Ectodermal cell (in vitro differentiated cells): ENCODE data around the gene PDLIM7.

Source experiments
- H3K27ac ChIP-seq: 2 replicates; pipeline ENCODE4 v1.7.0; 2013; ENCODE audit warnings: mild to moderate bottlenecking, low read depth, low read length; ENCODE audit not compliant: insufficient read depth, poor library complexity, severe bottlenecking
- H3K27me3 ChIP-seq: 2 replicates; pipeline ENCODE4 v1.7.0; 2013; ENCODE audit warnings: mild to moderate bottlenecking, low read length; ENCODE audit not compliant: insufficient read depth, control insufficient read depth, poor library complexity, severe bottlenecking
- H3K36me3 ChIP-seq: one replicate; pipeline ENCODE4 v1.7.0; 2013; ENCODE audit warnings: low read length; ENCODE audit not compliant: control insufficient read depth, insufficient read depth
- H3K4me1 ChIP-seq: one replicate; pipeline ENCODE4 v1.7.0; 2013; ENCODE audit warnings: low read length; ENCODE audit not compliant: control insufficient read depth, insufficient read depth
- H3K4me3 ChIP-seq: 2 replicates; pipeline ENCODE4 v1.7.0; 2013; ENCODE audit warnings: low read depth, low read length, control low read depth; ENCODE audit not compliant: insufficient read depth
- H3K9me3 ChIP-seq: 2 replicates; pipeline ENCODE4 v1.7.0; 2013; ENCODE audit warnings: mild to moderate bottlenecking, low read length, moderate library complexity; ENCODE audit not compliant: control insufficient read depth
- WGBS, 2 experiments: methylation state at CpG; one replicate each; pipeline ENCODE4 v1.1.7; 2013; ENCODE audit warnings: missing lambda C conversion rate in 2 of 2; 5-methylcytosine and 5-hydroxymethylcytosine counted together

PDLIM7 gene

DNA sequence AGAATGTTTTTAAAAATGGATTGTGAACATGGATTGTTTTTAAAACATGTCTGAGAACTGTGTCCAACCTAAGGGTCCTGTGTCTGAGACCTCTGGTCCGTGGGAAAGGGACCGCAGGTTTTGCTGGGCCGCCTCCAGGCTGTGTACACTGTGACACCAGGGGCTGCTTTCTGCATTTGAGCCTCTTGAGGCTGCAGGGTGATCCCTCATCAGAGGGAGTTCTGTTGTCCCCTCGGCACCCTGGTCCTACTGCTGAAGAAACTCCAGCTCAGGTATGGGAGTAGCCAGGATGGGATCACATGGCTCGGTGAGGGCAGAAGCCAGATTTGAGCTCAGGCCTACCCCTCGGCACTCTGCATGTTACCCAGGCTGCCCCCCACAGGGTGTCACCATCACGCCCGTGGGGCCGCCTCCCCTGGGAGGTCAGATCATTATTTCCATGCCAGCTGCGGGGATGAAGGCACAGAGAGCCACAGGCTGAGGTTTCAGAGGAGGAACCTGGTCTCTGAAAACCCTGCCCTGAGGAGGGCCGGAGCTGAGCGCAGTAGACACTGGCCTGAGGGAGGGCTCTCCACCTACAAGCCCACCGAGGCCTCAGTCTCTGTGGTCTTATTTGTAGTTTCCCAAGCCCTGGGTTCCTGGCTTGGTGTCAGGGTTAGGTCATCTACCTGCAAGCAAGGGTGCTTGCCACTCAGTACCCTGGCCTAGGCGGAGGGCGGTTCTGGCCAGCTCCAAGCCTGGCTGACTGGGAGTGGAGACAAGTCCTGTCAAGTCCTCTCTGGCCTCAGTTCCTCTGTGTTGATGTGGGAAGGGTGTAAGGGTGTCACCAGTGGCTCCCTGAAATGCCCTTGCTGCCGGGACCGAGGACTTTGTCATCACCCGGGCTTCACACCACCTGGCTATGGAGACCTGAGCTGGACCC, 48.0 kb downstream of the PDLIM7 start:
- Histone ChIP-seq H3K9me3 (no peaks in the 10 kb centered on the region), H3K4me3 (no peak overlapping the region), H3K4me1 (peaks cover 24% of the 10 kb centered on the region), H3K27ac (no peak overlapping the region), H3K36me3 (no peaks in the 10 kb centered on the region), H3K27me3 (no peaks in the 10 kb centered on the region)
- 91 to 92% methylated on average over 18 of the region's 18 CpGs for whole genome bisulfite sequencing, 2 experiments

DNA sequence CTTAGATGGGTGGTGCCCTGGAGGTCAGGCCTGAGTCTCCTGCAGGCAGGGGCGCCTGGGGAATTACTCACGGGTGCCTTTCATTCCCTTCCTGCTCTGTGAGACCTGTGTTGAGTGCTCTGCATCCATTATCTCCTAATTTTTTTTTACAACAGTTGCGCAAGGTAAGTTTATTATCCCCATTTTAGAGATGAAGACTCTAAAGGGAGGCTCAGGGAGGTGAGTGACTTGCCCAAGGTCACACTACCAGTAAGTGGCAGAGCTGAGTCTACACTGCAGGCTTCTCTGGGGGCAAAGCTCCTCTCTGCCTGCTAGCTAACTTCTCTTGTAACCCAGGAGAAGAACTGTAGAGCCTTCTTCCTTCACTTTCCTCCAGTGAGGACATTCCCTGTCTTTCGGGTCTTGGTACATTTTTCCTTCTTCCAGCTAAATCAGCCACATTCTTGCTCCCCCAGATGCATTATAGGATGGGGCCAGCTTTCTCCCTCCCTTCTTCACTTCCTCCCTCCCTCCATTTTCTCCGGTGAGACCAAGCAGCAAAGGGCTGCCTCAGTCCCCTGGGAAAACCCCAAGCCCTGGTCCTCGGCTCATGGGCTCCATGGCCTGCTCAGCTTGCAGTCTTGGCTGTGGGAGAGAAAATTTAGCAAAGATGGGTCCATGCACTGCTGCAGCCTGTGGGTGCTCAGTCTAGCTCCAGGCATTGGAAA, 49.0 kb downstream of the PDLIM7 start:
- peaks cover 24% of the 10 kb centered on the region for H3K4me1 ChIP-seq
- H3K9me3 ChIP-seq, result no peaks in the 10 kb centered on the region
- peak overlapping the region; percentile 87 for H3K27ac ChIP-seq
- 90% methylated on average over 6 of the region's 6 CpGs for WGBS, 2 experiments
- H3K36me3 ChIP-seq, result no peaks in the 10 kb centered on the region
- H3K27me3 ChIP-seq, result no peaks in the 10 kb centered on the region
- H3K4me3 ChIP-seq, result no peak overlapping the region

DNA sequence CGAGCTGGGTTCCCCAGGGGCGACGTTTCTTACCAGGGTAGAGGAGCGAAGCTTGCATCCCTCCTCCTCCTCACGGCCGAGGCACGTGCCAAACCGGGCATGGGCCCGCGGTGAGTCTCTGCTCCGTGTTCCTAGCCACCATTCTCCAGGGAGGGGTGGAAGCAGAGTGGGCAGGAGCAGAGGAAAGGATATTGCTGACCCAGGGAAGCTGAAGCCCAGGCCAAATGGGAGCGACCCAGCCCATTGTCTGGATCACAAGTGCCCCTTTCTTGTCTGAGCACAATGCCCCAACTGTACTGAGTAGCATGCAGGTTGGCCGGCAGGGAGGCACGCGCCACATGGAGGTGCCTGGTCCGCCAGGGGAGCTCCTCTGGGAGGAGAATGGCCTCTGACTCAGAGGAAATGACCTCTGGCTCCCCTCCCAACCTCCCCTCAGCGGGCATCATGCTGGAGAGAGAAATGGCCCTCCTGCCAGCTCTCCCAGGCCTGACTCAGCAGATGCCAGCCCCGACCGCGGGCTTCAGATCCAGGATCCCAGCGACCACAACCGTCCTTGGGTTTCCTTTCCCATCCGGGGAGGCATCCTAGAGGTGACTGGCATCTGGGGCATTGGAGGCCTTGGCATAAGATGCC, 49.7 kb downstream of the PDLIM7 start:
- Histone ChIP-seq H3K4me3 (peak overlapping the region; percentile 49), H3K27me3 (no peaks in the 10 kb centered on the region), H3K9me3 (no peaks in the 10 kb centered on the region), H3K27ac (peak overlapping the region; percentile 87), H3K4me1 (peaks cover 24% of the 10 kb centered on the region), H3K36me3 (no peaks in the 10 kb centered on the region)
- WGBS, 2 experiments, result 8 to 9% methylated on average over 23 of the region's 23 CpGs

DNA sequence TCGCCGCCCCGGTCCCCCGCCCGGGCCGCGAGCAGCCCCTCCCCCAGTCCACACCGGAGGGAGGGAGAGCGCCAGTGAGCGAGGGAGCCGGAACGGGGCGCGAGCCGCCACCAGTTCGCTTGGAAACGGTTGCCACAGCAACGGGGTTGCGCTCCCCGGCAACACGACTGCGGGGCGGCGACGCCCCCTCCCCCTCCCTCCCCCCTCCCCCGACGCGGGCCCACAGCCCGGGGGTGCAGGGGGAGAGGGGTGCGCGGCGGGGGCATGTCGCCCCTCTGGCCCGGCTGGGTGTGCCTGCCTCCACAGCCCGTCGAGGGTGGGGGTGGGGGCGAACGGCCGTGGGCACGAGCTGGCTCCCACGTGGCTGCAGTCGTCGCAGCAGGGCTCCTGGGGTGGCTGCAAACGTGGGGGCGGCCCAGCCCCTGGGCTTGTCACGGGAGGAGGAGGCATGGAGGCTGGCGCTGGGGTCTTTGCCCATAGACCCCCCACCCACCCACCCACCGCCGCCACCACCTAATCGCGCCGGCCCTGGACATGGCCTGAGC, 50.3 kb downstream of the PDLIM7 start:
- Histone ChIP-seq H3K36me3 (no peaks in the 10 kb centered on the region), H3K27ac (peak overlapping the region; percentile 90), H3K27me3 (no peaks in the 10 kb centered on the region), H3K4me3 (peak overlapping the region; percentile 49), H3K9me3 (no peaks in the 10 kb centered on the region), H3K4me1 (peaks cover 24% of the 10 kb centered on the region)
- 0% methylated on average over 37 to 46 of the region's 52 CpGs for WGBS, 2 experiments

DNA sequence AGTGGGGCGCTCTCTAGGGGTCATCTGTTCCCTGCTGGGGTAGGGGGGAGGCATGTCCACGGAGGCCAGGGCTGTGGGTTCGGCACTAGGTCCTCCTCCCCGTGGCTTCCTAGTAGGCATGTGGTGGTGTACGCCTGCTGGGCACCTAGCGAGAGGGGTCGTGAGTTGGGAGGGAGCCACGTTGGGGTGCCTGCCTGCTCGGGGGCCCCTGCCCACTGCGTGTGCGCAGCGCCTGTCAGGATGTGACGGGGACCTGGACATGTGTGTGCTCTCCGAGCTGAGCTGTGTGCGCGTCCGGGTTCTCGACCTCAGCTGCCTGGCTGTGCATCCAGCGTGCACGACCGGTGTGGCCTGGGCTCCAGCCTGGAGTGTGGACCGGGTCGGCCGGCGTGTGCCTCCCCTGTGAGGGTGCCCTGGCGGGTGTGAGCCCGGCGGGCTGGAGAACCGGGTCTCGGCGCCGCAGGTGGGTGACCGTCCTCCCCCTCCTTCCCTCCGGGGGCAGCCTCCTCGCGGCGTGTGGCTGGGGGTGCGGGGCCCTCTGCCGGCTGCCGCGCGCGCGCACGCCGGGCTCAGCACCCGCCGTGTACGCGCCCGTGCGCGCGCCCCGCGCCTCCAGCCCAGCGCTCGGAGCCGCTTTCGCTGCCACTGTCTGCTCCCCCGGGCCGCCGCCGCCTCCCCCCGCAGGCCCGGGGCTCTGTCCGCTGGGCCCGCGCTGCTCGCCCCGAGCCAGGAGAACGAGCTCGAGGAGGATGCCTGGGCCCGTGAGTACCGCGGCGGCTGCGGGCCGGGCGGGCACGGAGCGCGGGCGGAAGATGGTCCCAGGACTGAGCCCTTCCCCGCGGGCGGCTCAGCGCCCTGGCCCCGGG, 51.0 kb downstream of the PDLIM7 start, which contains the start of gene PRR7:
Gene PRR7 (plus strand): TSS at position 615 of the 866 bp plus-strand sequence. CDS start 8,254 bp downstream, outside the sequence.
- Histone ChIP-seq H3K4me3 (peak within 1 kb of the TSS; percentile 49), H3K27ac (peak within 1 kb of the TSS; percentile 90)
- WGBS, 2 experiments, result 3% methylated on average over 89 of the region's 89 CpGs

DNA sequence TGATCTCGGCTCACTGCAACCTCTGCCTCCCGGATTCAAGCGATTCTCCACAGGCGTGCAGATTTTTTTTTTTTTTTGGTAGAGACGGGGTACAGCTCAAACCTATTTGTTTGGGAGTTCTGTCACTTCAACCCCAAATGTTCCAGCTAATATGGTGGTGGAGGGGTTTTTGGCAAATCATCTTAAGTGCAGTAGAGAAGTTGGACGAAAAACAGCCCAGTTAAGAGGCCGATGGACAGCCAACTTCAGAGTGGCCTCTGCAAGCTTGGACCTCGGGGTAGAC, 51.5 kb downstream of the PDLIM7 start:
- no peaks in the 10 kb centered on the region for H3K27me3 ChIP-seq
- no peaks in the 10 kb centered on the region for H3K36me3 ChIP-seq
- peak overlapping the region; percentile 49 for H3K4me3 ChIP-seq
- peaks cover 24% of the 10 kb centered on the region for H3K4me1 ChIP-seq
- no peak overlapping the region for H3K27ac ChIP-seq
- 46 to 60% methylated on average over 7 to 8 of the region's 8 CpGs for WGBS, 2 experiments
- no peaks in the 10 kb centered on the region for H3K9me3 ChIP-seq

More for the DNA sequence above, 51.0 kb downstream of the PDLIM7 start, which contains the start of gene PRR7:
- Histone ChIP-seq H3K36me3 (no peaks in the 10 kb centered on the region), H3K9me3 (no peaks in the 10 kb centered on the region), H3K27me3 (no peaks in the 10 kb centered on the region), H3K4me1 (peaks cover 24% of the 10 kb centered on the region)

DNA sequence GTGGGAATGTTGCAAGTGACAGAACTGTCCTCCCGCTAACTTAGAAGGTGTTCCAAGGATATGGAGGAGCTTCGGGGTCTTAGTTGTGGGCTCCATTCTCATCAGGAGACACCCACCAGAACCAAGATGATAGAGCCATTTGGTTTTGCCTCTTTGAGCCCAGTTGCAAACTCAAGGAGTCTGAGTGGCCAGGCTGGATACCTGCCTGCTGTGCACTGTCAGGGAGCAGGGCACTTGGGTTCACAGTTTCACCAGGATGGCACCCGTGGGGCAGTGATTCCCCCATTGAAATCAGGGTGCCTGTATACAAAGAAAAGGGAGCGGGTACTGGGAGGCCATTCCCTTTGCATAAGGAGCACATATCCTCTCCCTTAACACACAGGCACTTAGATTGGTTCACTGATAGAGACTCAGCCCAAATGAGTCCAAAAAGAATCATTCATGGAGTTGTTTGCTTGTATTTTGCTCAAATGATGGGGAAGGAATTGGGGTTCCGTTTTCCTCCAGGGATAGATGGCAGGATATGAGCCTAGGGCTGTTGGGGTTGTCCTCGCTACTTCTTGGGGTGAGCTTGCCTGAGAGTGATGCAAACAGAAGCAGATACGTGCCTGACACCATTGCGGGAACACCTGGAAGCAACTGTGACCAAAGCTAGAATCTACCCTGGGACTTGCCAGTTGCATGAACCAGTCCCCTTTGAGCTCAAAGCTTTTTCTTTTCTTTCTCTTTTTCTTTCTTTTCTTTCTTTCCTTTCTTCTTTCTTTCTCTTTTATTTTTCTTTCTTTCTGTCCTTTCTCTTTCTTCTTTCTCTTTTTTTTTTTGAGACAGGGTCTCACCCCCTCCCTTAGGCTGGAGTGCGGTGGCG, 52.1 kb downstream of the PDLIM7 start:
- Histone ChIP-seq H3K27me3 (no peaks in the 10 kb centered on the region), H3K4me3 (no peak overlapping the region), H3K27ac (no peak overlapping the region), H3K36me3 (no peaks in the 10 kb centered on the region), H3K4me1 (peaks cover 24% of the 10 kb centered on the region), H3K9me3 (no peaks in the 10 kb centered on the region)
- WGBS, 2 experiments, result 83 to 84% methylated on average over 10 of the region's 10 CpGs

DNA sequence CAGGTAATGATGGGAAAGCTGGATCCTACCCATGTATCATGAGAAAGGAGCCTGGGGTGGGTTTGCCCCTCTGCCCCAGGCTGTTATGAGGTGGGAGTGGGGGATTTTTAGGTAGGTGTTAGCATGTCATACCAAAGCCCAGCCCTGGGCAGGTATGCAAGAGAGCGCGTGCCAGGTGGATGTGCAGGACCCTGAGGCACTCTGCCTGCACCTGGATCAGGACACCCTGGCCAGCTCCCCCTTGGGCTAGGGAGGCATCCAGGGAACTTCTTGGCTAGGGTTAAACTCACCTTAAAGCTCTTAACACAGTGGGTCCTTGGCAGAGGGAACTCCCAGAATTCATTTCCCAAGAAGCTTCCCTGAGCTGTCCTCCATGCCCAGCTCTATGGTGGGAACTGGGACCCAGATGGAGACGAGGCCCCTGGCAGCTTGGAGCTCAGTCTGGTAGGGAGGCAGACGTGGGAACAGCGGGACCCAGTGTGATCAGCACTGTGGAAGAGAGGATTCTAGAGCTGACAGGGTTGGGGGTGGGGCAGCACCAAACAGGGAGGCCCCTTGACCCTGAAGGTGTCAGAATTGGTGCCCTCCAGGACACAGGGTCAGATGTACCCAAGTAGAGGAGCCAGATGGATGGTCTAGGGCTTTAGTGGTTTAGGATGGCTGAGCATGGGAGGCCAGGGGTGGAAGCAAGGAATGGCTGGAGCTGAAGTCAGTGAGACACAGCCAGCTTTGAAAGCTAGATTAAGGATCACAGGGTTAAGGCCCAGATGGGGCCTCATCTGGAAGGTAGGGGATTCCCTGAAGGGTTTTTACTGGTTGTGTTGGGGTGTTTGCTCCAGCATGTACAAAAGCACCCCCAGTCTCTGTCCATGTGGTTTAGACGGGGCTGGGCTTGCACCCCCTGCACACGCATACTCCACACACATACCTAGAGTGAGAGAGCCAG, 53.0 kb downstream of the PDLIM7 start:
- no peaks in the 10 kb centered on the region for H3K9me3 ChIP-seq
- no peak overlapping the region for H3K27ac ChIP-seq
- no peaks in the 10 kb centered on the region for H3K27me3 ChIP-seq
- peaks cover 22% of the 10 kb centered on the region for H3K4me1 ChIP-seq
- H3K36me3 ChIP-seq, result no peaks in the 10 kb centered on the region
- 84% methylated on average over 7 of the region's 7 CpGs for WGBS, 2 experiments
- H3K4me3 ChIP-seq, result no peak overlapping the region
